ENCODE data around the gene TRAPPC2B.
"Not testable (repeated sequence)": the region's sequence is repeated elsewhere in the genome, so short reads cannot be mapped to it uniquely, and the experiment has no call there.

Gene TRAPPC2B

GRCh38 chr19:57351867-57352266 lies 11.5 kb upstream of the TRAPPC2B start:
- H3K27ac Mint-ChIP-seq, result peak overlapping the region; percentile 95
- H3K9me3 Mint-ChIP-seq, result peaks cover 24% of the 10 kb centered on the region
- peaks cover 31% of the 10 kb centered on the region for H3K4me1 Mint-ChIP-seq
- DNase-seq (ENCODE audit: low spot score in 2 of 2) (no peak), ATAC-seq (no peak)
- H3K4me3 Mint-ChIP-seq, result peak overlapping the region; percentile 96
- H3K36me3 Mint-ChIP-seq, result peaks cover 29% of the 10 kb centered on the region

GRCh38 chr19:57355916-57356315 lies 7.4 kb upstream of the TRAPPC2B start:
- DNase-seq (ENCODE audit: low spot score in 2 of 2), result peak in 1 of 2 donors; percentile 29
- Mint-ChIP-seq H3K27ac (no peak overlapping the region), H3K4me1 (peaks cover 27% of the 10 kb centered on the region), H3K9me3 (peaks cover 27% of the 10 kb centered on the region), H3K36me3 (peaks cover 29% of the 10 kb centered on the region), H3K4me3 (no peak overlapping the region)
- no peak for ATAC-seq

- no peak for DNase-seq (ENCODE audit: low spot score in 2 of 2)
- no peak overlapping the region for H3K4me3 Mint-ChIP-seq
- peaks cover 29% of the 10 kb centered on the region for H3K36me3 Mint-ChIP-seq
- peaks cover 12% of the 10 kb centered on the region for H3K4me1 Mint-ChIP-seq
- no peak overlapping the region for H3K27ac Mint-ChIP-seq
- ATAC-seq, result no peak
- peaks cover 31% of the 10 kb centered on the region for H3K9me3 Mint-ChIP-seq
These were observed 5.9 kb upstream of the TRAPPC2B start for GRCh38 chr19:57357406-57357805.

DNA sequence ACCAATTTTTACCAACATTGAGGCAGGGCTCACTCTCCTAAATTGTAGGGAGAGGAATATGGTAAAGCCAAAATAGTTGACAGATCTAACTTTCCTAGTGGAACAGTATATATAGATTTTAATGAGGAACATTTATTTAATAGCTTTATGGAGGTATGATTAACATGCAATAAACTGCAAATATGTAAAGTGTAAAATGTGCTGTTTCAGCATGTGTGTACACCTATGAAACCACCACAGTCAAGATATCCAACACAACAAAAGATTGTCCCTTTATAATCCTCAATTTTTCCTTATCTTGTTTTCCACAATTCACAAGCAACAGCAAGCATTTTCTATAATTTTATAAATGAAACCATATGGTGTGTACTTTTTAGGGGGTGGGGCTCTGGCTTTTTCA lies 4.1 kb upstream of the TRAPPC2B start:
- Mint-ChIP-seq H3K9me3 (peaks cover 27% of the 10 kb centered on the region), H3K36me3 (peaks cover 30% of the 10 kb centered on the region), H3K4me3 (no peak overlapping the region), H3K27ac (no peak overlapping the region), H3K4me1 (peaks cover 18% of the 10 kb centered on the region)
- ATAC-seq (no peak), DNase-seq (ENCODE audit: low spot score in 2 of 2) (no peak)

DNA sequence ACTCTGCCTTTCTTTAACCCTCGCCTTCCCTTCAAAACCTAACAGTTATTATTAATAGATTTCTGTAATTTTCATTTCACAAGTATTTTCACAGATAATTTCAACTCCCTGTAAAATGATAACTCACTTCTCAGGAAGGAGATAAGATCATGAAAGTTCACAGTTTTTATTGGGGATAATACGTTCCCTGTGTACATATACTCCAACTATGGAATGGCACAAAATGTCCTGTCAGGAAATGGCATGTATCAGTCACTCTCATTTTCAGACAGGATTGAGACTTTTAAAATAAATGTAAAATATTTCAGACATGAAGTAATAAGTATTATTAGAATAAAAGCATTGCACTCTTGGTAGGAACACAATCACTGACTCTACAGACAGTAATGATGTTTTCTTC lies 932 bp upstream of the TRAPPC2B start:
- Mint-ChIP-seq H3K36me3 (peaks cover 13% of the 10 kb centered on the region), H3K9me3 (peaks cover 16% of the 10 kb centered on the region), H3K4me1 (peaks cover 19% of the 10 kb centered on the region), H3K27ac (peak overlapping the region; percentile 96), H3K4me3 (peak overlapping the region; percentile 82)
- no peak for ATAC-seq
- DNase-seq (ENCODE audit: low spot score in 2 of 2), result no peak

- H3K4me3 Mint-ChIP-seq, result peak overlapping the region; percentile 82
- peaks cover 17% of the 10 kb centered on the region for H3K9me3 Mint-ChIP-seq
- H3K36me3 Mint-ChIP-seq, result peaks cover 13% of the 10 kb centered on the region
- H3K4me1 Mint-ChIP-seq, result peaks cover 19% of the 10 kb centered on the region
- DNase-seq (ENCODE audit: low spot score in 2 of 2), result no peak
- H3K27ac Mint-ChIP-seq, result peak overlapping the region; percentile 96
- peak; percentile 9 for ATAC-seq
These were observed 384 bp downstream of the TRAPPC2B start for GRCh38 chr19:57363688-57364181.

DNA sequence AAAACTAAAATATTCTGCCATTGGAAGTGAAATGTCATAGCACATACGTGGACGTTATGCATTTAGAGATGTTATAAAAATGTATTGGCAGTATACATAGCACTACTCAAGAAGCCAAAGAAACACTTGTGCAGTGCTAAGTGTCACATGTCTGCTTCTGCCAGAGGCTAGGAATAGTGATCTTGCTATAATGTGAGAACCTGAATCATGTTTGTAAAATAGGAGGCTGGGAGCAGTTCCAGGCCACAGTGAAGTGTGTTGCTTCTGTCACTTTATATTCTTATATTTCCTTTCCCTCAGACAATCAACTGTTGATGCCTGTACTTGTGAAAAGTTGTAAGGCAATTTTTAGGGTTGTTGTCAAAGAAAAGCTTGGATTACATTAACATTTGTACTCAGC lies 3.4 kb downstream of the TRAPPC2B start:
- H3K9me3 Mint-ChIP-seq, result peaks cover 23% of the 10 kb centered on the region
- ATAC-seq, result no peak
- H3K36me3 Mint-ChIP-seq, result peaks cover 17% of the 10 kb centered on the region

DNA sequence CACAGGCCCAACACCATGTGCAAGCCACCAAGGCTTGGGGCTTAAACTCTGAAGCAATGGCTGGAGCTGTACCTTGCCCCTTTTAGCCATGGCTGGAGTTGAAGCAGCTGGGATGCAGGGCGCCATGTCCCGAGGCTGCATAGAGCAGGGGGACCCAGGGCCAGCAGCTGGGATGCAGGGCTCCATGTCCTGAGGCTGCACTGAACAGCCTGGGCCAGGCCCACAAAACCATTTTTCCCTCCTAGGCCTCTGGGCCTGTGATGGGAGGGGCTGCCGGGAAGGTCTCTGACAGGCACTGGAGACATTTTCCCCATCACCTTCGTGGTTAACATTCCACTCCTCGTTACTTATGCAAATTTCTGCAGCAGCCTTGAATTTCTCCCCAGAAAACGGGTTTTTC lies 10.8 kb downstream of the TRAPPC2B start:
- Mint-ChIP-seq H3K4me1 (no peaks in the 10 kb centered on the region), H3K9me3 (peaks cover 24% of the 10 kb centered on the region), H3K4me3 (no peak overlapping the region), H3K36me3 (peaks cover 19% of the 10 kb centered on the region), H3K27ac (no peak overlapping the region)
- DNase-seq (ENCODE audit: low spot score in 2 of 2), result no peak
- no peak for ATAC-seq

More for the DNA sequence above, 3.4 kb downstream of the TRAPPC2B start:
- Mint-ChIP-seq H3K4me3 (no peak overlapping the region), H3K27ac (no peak overlapping the region), H3K4me1 (peaks cover 19% of the 10 kb centered on the region)
- DNase-seq (ENCODE audit: low spot score in 2 of 2), result no peak

DNA sequence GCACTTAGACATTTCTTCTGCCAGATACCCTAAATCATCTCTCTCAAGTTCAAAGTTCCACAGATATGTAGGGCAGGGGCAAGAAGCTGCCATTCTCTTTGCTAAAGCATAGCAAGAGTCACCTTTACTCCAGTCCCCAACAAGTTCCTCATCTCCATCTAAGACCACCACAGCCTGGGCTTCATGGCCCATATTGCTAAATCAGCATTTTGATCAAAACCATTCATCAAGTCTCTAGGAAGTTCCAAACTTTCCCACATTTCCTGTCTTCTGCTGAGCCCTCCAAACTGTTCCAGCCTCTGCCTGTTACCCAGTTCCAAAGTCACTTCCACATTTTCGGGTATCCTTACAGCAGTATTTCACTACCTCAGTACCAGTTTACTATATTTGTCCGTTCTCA lies 11.3 kb downstream of the TRAPPC2B start:
- ATAC-seq; DNase-seq (ENCODE audit: low spot score in 2 of 2); H3K27ac Mint-ChIP-seq; H3K4me1 Mint-ChIP-seq; H3K4me3 Mint-ChIP-seq: not testable (repeated sequence)
- Mint-ChIP-seq H3K9me3 (peaks cover 26% of the 10 kb centered on the region), H3K36me3 (peaks cover 15% of the 10 kb centered on the region)

- Mint-ChIP-seq H3K27ac (no peak overlapping the region), H3K9me3 (peaks cover 25% of the 10 kb centered on the region), H3K4me1 (no peaks in the 10 kb centered on the region), H3K36me3 (peaks cover 15% of the 10 kb centered on the region), H3K4me3 (no peak overlapping the region)
- DNase-seq (ENCODE audit: low spot score in 2 of 2), result no peak
- ATAC-seq, result no peak
These were observed 12.8 kb downstream of the TRAPPC2B start for GRCh38 chr19:57376151-57376550.

- Mint-ChIP-seq H3K36me3 (peaks cover 10% of the 10 kb centered on the region), H3K9me3 (peaks cover 18% of the 10 kb centered on the region), H3K27ac (no peak overlapping the region)
These were observed 14.3 kb downstream of the TRAPPC2B start for GRCh38 chr19:57377498-57378146.

DNA sequence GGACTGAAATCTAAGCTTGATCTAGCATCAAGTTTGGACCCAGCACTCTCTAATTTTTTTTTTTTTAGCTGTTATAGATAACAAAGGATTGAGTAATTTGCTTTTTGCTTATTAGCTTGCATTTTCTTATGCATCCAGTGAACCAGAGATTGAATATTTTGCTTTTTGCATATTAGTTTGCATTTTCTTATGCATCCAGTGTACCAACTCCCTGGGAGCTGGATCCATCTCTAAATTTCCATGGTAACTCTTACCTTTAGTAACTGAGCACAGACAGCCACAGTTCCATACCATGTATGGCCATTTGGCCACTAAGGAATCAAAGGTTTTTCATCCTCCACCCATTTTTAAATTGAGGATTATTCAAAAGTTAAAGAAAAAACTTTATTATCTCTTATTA lies 17.6 kb downstream of the TRAPPC2B start:
- DNase-seq (ENCODE audit: low spot score in 2 of 2), result no peak
- H3K9me3 Mint-ChIP-seq, result peaks cover 12% of the 10 kb centered on the region

More at GRCh38 chr19:57377498-57378146, 14.3 kb downstream of the TRAPPC2B start:
- DNase-seq (ENCODE audit: low spot score in 2 of 2) (no peak), ATAC-seq (no peak)
- no peak overlapping the region for H3K4me3 Mint-ChIP-seq
- no peaks in the 10 kb centered on the region for H3K4me1 Mint-ChIP-seq

DNA sequence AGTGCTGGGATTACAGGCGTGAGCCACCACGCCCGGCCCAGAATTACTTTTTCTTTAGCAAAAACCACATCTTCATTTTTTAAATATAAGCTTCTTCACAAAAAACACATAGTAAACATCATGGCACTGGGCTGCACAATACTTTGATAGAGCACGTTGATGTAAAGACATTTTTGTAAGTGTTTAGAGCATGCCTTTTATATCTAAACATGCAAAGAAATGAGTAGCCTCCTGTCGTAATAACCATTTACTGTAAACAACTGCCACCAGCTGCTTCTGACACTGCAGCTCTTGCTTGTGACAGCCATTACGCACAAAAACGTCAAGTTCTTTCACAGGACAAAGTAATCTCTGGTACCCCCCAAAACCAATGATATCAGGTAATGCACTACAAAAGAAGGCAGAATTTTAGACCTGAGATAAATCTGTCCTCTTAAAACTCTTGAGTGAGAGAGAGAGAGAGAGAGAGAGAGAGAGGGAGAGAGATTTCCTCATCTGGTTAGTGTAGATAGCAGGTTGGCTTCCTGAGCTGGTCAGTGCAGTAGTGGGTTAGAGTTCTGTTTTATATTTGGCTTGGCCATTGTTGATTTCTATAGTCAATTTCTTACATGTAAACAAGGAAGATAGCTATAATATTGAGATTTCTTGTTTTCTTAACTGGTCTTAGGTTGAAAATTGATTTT lies 19.6 kb downstream of the TRAPPC2B start:
- no peak for ATAC-seq
- H3K36me3 Mint-ChIP-seq, result no peaks in the 10 kb centered on the region
- no peak for DNase-seq (ENCODE audit: low spot score in 2 of 2)
- H3K9me3 Mint-ChIP-seq, result peaks cover 12% of the 10 kb centered on the region
- H3K4me3 Mint-ChIP-seq, result no peak overlapping the region
- H3K27ac Mint-ChIP-seq, result no peak overlapping the region
- H3K4me1 Mint-ChIP-seq, result no peaks in the 10 kb centered on the region

More for the DNA sequence above, 17.6 kb downstream of the TRAPPC2B start:
- no peak overlapping the region for H3K27ac Mint-ChIP-seq
- H3K36me3 Mint-ChIP-seq, result no peaks in the 10 kb centered on the region
- no peak overlapping the region for H3K4me3 Mint-ChIP-seq
- H3K4me1 Mint-ChIP-seq, result no peaks in the 10 kb centered on the region
- ATAC-seq, result no peak

DNA sequence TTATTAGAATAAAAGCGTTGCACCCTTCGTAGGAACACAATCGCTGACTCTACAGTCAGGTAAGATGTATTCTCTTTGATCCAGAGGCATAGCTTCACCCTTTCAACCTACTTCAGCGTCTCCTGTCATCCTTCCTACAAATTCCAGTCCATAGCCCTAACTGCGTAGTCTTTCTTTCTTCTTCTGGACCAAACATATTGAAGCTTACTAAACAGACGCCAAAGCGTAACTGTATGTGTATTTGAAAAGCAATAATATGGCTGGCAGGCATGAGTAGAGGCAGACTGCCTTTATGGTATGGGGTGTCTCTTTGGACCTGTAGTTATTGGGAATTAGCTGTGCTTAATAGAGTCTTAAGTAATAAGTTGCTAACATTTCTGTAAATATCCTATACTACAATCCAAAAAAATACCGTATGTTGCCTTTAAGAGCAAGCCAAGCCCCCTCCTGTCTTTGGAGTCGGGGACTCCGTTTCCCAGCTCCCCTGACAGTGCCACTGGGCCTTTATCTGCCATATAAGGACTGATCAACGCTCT lies 25.9 kb downstream of the TRAPPC2B start:
- Mint-ChIP-seq H3K27ac (peak overlapping the region; percentile 97), H3K9me3 (peaks cover 7% of the 10 kb centered on the region), H3K4me1 (peaks cover 37% of the 10 kb centered on the region), H3K4me3 (peak overlapping the region; percentile 94), H3K36me3 (peaks cover 15% of the 10 kb centered on the region)
- no peak for DNase-seq (ENCODE audit: low spot score in 2 of 2)
- no peak for ATAC-seq

DNA sequence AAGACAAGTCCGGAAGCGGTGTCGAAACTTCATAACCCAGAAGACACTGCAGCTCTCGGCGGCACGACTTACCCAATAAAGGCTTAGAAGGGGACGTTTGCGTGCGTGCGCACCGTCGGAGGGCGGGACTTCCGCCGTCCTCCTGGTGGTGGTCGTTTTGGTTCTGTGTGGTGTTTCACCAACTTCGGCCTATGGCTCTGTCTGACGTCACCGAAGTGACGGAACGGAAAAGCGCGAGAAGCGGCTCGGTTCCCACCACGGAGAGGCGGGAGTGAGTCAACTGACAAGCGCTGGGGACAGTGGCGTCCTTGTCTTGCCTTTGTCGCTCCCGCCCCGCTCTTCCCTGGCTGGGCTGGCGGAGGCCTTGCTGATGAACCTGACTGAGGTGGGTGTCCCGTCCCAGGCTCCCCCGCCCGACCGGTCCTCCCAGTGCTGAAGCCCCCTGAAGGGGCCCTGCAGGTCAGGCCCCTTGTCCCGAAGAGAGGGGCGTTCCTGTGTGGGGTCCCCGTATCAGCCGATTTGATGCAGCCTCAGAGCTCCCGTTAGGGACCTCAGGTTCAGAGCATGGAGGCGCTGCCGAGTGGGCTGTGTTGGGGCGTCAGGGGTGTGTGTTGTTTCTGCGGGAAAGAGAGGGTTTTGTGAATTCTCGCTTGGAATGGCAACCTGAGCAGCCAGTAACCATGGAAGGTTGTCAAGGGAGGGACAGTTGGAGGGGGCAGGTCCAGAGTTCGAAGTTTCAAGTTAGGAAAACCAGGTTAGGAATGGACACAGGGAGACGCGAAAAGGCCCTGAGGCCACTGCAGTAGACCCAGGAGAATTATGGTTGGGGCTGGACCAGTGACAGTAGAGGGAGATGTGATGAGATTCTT lies 26.6 kb downstream of the TRAPPC2B start, which contains the start of gene ZNF548:
Gene ZNF548, plus strand, starts transcription at position 125 of the 869 bp plus-strand sequence. Its CDS starts 246 bp downstream, at position 371.
- H3K4me1 Mint-ChIP-seq, result peaks cover 44% of the 10 kb centered on the region
- DNase-seq (ENCODE audit: low spot score in 2 of 2) (peak; percentile 86 to 98), ATAC-seq (peak; percentile 99)
- H3K9me3 Mint-ChIP-seq, result peaks cover 10% of the 10 kb centered on the region
- H3K36me3 Mint-ChIP-seq, result peaks cover 20% of the 10 kb centered on the region
- peak within 1 kb of the TSS; percentile 94 for H3K4me3 Mint-ChIP-seq
- peak within 1 kb of the TSS; percentile 97 for H3K27ac Mint-ChIP-seq
